ENCODE data around the gene COA8. TPM values are rescaled to one million over a fixed set of nuclear protein-coding genes. Genes with fewer than 3 reads are reported as not detected.

COA8 gene
- total RNA-seq, 1 donor from 2014 or later = 33.0 TPM

GRCh38 chr14:103517721-103518421, 44.9 kb upstream of the COA8 start:
- ATAC-seq (no peak), DNase-seq (peak; percentile 54)
- TF ChIP-seq CTCF (IDR thresholded peaks at IDR 0.05) = no peak
- H3K4me1 ChIP-seq = peaks cover 66% of the 10 kb centered on the region
- H3K9me3 ChIP-seq = no peaks in the 10 kb centered on the region
- peaks cover 5% of the 10 kb centered on the region for H3K27me3 ChIP-seq (ENCODE audit: low read depth)
- H3K36me3 ChIP-seq = peaks cover 3% of the 10 kb centered on the region
- intact Hi-C loops (cut with DNase I) = no loop called here
- H3K4me3 ChIP-seq = no peak overlapping the region
- H3K27ac ChIP-seq = peak overlapping the region; percentile 68

GRCh38 chr14:103518422-103519042, 44.2 kb upstream of the COA8 start:
- peak; percentile 92 for TF ChIP-seq CTCF (IDR thresholded peaks at IDR 0.05)
- Histone ChIP-seq H3K27ac (peak overlapping the region; percentile 68), H3K4me3 (no peak overlapping the region), H3K4me1 (peaks cover 66% of the 10 kb centered on the region), H3K27me3 (ENCODE audit: low read depth) (peaks cover 5% of the 10 kb centered on the region), H3K9me3 (no peaks in the 10 kb centered on the region), H3K36me3 (peaks cover 3% of the 10 kb centered on the region)
- ATAC-seq = peak; percentile 44 to 47
- DNase-seq = peak; percentile 79
- intact Hi-C loops (cut with DNase I) = no loop called here

- no peak for TF ChIP-seq CTCF (IDR thresholded peaks at IDR 0.05)
- no peaks in the 10 kb centered on the region for H3K9me3 ChIP-seq
- H3K27ac ChIP-seq = no peak overlapping the region
- peaks cover 5% of the 10 kb centered on the region for H3K27me3 ChIP-seq (ENCODE audit: low read depth)
- peaks cover 3% of the 10 kb centered on the region for H3K36me3 ChIP-seq
- peaks cover 61% of the 10 kb centered on the region for H3K4me1 ChIP-seq
- H3K4me3 ChIP-seq = no peak overlapping the region
- DNase-seq (peak; percentile 45), ATAC-seq (no peak)
- intact Hi-C loops (cut with DNase I) = no loop called here
Measured at GRCh38 chr14:103519043-103519836, 43.5 kb upstream of the COA8 start.

GRCh38 chr14:103519837-103520212, 42.9 kb upstream of the COA8 start:
- DNase-seq (peak; percentile 51), ATAC-seq (no peak)
- Histone ChIP-seq H3K36me3 (peaks cover 3% of the 10 kb centered on the region), H3K27me3 (ENCODE audit: low read depth) (peaks cover 5% of the 10 kb centered on the region), H3K27ac (peak overlapping the region; percentile 82), H3K9me3 (no peaks in the 10 kb centered on the region), H3K4me1 (peaks cover 61% of the 10 kb centered on the region), H3K4me3 (peak overlapping the region; percentile 63)
- intact Hi-C loops (cut with DNase I) = no loop called here
- no peak for TF ChIP-seq CTCF (IDR thresholded peaks at IDR 0.05)

- H3K36me3 ChIP-seq = peaks cover under 1% of the 10 kb centered on the region
- intact Hi-C loops (cut with DNase I) = no loop called here
- no peak for TF ChIP-seq CTCF (IDR thresholded peaks at IDR 0.05)
- H3K27me3 ChIP-seq (ENCODE audit: low read depth) = peaks cover 5% of the 10 kb centered on the region
- peak overlapping the region; percentile 63 for H3K4me3 ChIP-seq
- ATAC-seq = no peak
- no peak for DNase-seq
- peaks cover 57% of the 10 kb centered on the region for H3K4me1 ChIP-seq
- peak overlapping the region; percentile 82 for H3K27ac ChIP-seq
- H3K9me3 ChIP-seq = no peaks in the 10 kb centered on the region
Measured at GRCh38 chr14:103520269-103520656, 42.5 kb upstream of the COA8 start.

All from lower lobe of right lung (tissue), 2 donors.